Medulla oblongata (tissue), 1 donor: Measurements from ENCODE around the gene XKR7.
"Not testable (repeated sequence)": the region's sequence is repeated elsewhere in the genome, so short reads cannot be mapped to it uniquely, and the experiment has no call there.

Experiments used
- DNase-seq: peaks from one replicate; pipeline ENCODE4 v3.0.0-alpha.2; 2015; ENCODE audit errors: extremely low spot score

Gene XKR7, protein sequence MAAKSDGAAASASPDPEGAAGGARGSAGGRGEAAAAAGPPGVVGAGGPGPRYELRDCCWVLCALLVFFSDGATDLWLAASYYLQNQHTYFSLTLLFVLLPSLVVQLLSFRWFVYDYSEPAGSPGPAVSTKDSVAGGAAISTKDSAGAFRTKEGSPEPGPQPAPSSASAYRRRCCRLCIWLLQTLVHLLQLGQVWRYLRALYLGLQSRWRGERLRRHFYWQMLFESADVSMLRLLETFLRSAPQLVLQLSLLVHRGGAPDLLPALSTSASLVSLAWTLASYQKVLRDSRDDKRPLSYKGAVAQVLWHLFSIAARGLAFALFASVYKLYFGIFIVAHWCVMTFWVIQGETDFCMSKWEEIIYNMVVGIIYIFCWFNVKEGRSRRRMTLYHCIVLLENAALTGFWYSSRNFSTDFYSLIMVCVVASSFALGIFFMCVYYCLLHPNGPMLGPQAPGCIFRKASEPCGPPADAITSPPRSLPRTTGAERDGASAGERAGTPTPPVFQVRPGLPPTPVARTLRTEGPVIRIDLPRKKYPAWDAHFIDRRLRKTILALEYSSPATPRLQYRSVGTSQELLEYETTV

DNA sequence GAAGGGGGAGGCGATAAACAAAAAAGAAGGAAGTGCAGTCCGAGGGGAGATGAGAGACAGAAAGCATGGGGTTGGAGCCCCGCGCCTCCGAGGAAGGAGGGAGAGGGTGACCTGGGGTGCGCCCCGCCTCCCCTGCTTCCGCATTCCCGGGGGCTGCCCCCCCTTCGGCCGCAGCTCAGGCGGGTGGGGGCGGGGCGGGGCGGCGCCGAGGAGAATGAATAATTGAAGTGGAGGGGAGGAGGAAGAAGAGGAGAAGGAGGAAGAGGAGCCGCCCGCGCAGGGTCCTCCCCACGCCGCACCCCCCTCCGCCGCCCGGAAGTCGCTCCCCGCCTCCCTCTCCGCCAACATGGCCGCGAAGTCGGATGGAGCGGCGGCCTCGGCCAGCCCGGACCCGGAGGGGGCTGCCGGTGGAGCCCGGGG lies at the start of gene XKR7:
TSS of gene XKR7 (plus strand) at position 322 of the 420 bp plus-strand sequence. CDS start at position 347, 25 bp downstream.
- DNase-seq: no peak

DNA sequence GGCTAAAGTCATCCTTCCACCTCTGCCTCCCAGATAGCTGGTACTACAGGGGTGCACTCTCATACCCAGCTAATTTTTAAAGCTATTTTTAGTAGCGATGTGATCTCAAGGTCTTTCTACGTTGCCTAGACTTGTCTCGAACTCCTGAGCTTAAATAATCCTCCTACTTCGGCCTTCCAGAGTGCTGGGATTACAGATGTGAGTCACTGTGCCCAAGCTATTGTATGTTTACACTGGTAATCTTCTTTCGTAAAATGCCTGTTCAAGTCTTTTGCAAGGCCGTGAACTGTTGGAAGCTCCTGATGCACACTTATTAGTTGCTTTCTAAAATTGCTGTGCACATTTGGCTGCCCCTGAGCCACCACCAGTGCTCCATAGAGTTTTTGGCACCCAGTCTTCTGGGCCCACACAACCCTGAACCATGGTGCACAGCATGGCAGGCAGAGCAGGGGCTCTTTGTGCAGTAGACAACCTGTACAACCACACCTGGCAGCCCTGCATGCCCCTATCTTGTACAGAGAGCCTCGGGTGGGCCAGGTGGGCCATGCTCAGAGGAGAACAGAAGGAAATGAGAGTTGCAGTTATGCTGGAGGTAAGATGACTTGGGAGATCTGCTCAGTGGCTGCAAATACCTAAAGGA lies 49.4 kb upstream of the XKR7 start:
- no peak for DNase-seq

DNA sequence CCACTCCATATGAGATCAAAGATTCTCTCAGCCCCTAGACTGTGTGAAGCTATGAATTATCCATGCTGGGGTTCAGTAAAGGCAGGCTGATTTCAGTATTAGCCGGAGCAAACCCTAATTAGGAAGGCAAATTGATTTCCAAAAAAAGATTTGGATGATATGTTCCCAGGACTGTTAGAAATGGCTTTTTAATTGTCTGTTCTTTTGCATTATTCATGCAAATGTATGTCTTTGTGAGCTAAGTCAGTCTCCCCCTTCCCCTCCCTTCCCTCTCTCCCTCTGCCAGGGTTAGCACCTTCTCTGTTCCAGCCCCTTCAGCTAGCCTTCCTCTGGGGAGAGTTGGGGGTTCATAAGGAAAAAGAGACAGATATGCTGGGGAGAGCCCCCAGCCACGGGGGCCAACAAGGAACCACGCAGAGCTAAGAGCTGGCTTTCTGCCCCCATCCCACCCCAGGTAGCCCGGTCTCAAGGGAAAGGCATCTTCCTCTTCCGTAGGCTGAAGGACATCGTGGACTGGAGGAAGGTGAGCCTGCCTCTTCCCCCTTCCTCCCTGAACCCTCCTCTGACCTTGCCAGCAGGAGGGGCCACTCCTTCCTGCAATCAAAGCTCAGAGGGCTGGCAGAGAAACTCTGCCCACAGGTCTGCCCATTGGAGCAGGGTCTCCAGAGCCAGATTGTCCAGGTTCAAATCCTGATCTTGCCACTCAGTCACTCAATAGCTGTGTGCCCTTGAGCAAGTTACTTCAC lies 48.4 kb upstream of the XKR7 start:
- no peak for DNase-seq

DNA sequence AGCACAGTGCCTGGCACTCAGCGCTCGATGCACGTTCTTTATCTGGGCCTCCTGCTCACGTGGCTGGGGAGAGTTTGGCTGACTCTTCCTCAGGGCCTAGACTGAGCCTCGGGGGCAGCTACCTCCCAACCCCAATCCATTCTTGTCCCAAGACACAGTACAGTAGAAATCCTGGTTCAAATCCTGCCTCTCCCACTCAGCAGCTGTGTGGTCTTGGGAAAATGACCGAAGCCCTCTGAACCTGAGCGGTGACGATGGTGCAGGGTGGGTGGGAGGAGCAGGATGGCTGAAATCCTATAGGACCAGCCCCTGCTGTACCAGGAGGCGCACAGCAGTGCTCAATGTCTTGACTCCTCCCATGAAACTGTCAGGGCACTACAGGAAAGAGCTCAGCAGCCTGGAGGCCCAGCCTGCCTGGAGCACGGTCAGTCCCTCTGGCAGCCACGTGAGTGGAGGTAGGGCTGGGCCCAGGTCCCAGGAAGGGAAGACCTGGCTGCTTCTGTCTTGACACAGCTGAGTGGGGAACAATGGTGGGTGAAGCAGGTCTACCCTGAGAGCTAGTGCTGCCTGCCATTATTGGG lies 47.6 kb upstream of the XKR7 start:
- no peak for DNase-seq

DNA sequence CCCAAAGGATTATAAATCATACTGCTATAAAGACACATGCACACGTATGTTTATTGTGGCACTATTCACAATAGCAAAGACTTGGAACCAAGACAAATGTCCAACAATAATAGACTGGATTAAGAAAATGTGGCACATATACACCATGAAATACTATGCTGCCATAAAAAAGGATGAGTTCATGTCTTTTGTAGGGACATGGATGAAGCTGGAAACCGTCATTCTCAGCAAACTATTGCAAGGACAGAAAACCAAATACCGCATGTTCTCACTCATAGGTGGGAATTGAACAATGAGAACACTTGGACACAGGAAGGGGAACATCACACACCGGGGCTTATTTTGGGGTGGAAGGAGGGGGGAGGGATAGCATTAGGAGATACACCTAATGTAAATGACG lies 46.5 kb upstream of the XKR7 start:
- not testable (repeated sequence) for DNase-seq

DNA sequence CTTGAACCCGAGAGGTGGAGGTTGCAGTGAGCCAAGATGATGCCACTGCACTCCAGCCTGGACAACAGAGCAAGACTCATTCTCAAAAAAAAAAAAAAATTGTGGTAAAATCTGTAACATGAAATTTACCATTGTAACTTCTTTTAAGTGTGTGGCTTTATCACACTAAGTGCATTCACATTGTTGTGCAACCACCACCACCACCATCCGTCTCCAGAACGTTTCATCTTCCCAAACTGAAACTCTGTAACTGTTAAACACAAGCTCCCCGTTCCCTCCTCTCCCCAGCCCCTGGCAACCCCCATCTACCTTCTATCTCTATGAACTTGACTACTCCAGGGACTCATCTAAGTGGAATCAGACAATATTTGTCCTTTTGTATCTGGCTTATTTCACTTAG lies 45.8 kb upstream of the XKR7 start:
- DNase-seq: no peak

DNA sequence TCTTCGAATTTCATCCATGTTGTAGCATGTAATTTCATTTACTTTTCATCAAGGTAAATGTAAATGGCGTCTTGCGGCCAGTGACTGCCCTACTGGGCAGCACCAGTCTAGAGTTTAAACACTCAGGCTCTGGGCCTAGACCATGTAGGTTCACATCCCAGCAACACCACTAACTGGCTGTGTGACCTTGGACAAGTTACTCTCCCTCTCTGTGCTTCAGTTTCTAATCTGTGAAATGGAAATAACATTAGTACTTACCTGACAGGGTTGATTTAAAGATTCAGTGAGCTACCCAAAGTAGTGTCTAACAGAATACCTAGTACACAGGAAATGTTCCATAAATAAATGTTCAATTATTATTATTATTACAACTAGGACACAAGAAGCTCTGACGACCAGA lies 45.4 kb upstream of the XKR7 start:
- DNase-seq: no peak

DNA sequence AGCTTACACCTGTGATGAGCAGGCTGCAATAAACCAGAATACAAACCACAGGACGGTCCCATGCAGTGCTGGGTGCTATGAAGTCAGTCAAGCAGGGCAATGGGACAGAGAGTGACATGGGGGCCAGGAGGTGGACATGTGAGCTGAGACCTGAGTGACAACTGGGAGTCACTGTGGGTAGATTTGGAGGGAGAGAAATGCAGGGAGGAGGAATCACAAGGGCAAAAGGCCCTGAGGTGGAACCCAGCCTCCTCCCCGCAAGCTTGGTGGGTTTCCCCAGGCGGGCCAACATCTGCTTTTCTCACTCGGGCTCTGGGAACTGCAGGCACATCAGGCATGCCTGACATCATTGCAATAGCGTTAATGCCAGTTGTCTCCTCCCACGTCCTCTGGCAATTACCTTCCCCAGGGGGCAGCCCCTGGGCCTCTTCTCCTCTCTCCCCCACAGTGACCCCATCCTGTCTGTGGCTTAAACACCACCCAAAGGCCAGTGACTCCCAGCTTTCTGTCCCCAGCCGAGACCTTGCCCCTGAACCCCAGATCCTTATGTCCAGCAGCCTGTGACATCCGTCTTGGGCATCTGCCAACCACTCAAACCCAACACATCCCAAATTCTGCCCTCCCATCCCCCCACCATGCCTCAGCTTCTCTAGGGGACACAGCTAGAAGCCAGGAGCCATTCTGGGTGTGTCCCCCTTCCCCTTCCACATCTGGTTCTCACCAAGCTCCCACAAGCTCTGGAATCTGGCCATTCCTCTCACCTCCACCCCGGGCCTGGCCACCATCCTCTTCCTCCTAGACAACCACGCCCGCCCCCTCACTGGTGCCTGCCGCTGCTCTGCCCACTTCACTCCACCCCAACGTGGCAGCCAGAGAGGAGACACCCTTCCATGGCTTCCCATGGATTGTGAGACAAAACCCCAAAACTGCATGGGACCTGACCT lies 44.3 kb upstream of the XKR7 start:
- DNase-seq: no peak

DNA sequence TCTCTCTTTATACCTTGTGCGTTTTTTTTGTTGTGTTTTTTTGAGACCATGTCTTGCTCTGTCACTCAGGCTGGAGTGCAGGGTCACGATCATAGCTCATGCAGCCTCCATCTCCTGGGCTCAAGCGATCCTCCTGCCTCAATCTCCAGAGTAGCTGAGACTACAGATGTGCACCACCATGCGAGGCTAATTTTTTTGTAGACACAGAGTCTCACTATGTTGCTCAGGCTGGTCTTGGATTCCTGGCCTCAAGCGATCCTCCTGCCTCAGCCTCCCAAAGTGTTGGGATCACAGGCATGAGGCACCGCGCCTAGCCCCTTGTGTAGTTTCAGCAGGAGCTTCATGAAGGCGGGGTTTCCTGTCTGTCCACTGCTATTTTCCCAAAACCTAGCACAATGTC lies 43.4 kb upstream of the XKR7 start:
- DNase-seq: no peak

DNA sequence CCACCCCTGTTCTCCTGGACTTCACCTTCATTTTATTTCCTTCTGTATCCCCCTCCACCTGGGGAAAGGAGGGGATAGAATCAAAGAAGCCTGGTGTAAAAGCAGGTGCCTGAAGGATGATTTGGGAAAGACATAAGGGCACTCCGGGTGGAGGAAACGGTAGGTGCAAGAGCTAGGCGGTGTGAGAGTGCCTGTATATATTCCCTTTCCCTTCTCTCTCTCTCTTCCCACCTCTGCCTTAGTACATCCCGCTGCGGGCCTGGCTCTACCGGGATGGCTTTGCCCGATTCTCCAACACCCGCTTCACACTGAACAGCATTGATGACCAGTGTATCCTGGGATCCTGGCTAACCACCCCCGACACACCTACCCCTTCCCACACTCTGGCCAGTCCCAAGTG lies 42.3 kb upstream of the XKR7 start:
- DNase-seq: no peak

DNA sequence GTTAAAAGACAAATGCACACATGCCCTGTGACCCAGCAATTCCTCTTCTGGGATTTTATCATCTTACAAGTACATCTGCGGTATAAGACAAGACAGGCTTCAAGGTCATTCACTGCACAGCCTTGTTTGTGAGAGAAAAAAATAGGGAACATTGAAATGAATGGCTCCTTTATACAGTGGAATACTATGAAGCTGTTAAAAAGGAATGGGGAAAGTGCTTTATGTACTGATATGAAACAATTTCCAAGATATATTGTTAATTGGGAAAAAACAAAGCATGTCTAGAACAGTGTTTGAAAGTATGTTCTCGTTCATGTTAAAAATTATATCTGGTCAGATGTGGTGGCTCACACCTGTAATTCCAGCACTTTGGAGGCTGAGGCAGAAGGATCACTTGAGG lies 41.5 kb upstream of the XKR7 start:
- DNase-seq: no peak

DNA sequence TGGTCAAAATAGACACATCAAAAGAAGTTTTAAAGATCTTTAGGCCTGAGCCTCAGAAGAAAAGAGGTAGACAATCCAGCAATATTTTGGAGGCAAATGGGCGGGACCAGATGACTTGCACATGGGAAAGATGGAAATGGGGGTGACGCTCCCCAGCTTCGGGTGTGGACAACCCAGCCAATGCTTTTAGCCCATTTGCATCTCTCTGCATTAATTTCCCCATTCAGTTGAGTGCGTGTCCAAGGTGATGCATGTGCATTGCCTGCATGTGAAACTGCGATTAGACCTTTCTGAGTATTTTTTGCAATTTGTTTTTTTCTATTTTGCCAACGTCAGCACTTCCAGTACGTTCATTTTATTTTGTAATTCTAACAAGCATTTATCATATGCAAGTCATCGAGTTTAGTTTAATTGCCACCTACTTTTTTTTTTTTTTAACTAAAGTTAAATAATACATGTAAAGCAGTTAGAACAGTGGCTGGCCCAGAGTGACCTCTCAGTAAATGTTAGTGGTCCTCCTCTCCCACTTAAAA lies 40.3 kb upstream of the XKR7 start:
- DNase-seq: no peak

DNA sequence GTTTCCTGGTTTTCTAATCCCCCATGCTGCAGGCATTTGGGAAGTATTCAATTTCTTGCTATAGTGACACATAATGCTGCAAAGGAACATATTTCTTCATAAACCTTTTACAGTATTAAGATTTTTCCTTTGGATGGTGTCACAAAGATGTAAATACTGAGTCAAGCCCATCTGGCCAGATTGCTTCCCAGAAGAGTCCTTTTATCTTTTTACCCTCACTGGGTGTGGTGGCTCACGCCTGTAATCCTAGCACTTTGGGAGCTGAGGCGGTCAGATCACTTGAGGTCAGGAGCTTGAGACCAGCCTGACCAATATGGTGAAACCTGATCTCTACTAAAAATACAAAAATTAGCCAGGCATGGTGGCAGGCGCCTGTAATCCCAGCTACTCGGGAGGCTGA lies 38.3 kb upstream of the XKR7 start:
- not testable (repeated sequence) for DNase-seq

DNA sequence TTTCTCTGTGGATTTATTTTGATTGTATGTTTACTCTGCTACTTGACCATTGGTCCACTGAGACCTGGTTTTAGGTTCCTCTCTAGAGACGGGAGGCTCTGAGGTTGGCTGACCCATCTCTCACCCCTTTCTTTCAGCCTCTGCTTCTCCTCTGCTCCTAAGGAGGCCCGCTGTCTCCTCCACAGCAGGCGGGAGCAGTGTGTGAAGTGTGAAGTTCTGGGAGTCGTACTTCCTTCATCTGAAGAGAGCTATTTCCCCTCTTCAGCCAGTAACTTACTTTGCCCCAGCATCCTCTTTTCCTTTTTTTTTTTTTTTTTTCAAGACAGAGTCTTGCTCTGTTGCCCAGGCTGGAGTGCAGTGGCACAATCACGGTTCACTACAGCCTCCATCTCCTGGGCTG lies 37.2 kb upstream of the XKR7 start:
- no peak for DNase-seq

DNA sequence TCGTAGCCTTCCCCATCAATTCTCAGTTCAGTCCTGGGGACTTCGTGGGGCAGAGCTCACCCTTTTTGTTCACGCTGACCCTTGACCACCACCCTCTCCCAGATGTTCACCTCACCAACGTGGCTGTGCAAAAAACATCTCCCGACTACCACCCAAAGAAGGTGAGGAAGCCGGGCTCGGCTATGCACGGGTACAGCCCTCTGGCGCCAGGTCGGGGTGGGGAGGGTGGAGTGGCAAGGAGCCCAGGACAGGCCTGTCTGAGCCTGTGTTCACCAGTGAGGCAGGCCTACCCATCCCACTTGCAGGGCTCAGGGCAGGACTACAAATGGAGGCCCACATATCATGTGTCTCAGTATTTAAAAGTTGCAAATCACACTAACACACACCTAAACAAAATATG lies 34.3 kb upstream of the XKR7 start:
- no peak for DNase-seq

DNA sequence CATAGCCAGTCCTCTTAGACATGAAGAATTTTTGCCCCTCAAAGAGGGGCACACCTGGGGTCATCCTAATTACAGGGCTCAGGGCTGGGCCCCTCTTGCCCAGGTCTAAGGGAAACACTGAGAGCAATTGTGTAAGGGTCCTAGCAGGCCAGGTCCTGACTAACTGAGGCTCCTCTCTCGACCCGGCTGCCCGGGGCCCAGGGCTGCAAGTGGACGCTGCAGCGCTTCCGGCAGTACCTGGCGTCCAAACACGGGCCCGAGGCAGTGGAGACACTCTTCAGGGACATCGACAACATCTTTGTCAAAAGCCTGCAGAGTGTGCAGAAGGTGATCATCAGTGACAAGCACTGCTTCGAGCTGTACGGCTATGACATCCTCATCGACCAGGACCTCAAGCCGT lies 33.5 kb upstream of the XKR7 start:
- no peak for DNase-seq

DNA sequence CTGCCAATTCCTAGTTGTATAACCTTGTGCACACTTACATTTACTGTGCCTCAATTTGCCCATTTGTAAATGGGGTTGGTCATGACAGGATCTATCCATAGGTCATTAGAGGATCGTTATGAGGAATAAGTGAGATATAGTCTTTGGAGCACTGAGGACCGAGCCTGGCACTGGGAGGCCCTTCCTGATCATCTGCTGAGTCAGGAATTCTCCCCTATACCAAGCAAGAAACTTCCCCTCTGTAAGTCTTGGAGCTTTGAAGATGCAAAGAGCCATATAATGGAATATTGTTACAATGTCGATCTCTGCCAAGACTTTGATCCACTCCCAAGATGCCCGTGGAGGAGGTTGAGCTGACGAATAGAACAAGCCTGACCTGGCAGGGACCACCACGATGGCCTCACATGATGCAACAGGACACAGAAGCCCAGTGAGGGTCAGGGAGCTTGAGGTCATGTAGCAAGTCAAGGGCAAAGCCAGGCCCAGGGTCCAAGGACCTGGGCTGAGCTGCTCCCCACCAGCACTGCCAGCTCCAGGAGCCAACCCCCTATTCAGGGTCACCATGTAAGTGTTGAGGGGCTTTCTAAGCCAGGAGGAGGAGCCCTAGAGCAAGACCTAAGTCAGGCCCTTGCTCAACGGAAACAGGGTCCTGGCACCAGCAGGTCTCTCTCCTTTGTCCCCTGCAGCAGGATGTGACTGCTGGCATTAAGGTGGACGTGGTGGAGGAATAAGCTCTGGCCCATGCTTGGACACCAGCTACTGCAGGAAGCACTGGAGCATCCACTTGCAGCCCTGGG lies 32.8 kb upstream of the XKR7 start:
- no peak for DNase-seq

DNA sequence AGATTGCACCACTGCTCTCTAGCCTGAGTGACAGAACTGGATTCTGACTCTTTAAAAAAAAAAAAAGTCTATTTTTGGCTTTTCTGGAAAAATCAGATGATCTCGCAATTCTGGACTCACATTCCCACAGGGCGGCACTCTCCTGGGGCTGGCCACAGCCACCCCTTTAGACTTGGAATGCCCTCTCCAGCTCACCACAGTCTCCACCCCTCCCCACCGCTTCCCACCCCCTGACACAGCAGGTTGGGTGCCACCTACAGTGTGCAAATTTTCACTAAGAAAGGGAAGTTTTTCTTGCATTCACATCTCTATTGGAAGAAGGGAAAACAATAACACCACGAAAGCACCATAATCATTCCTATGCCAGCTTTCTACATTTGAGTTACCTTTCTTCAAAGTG lies 31.5 kb upstream of the XKR7 start:
- no peak for DNase-seq

DNA sequence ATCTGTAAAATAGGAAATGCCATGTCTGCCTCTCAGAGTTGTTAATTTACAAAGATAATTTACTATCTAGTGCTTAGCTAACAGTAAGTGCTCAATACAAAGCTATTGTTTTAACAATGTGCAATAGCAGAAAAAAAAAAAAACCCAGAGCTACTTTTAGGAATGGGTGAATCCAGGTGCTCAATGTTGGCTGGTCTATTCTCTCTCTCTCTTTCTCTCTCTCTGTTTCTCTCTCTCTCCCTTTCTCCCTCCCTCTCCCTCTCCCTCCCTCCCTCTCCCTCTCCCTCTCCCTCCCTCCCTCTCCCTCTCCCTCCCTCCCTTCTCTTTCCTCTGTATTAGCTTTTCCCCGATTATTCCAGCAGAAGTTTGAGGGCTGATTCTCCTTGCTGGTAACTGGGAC lies 30.1 kb upstream of the XKR7 start:
- DNase-seq: no peak

DNA sequence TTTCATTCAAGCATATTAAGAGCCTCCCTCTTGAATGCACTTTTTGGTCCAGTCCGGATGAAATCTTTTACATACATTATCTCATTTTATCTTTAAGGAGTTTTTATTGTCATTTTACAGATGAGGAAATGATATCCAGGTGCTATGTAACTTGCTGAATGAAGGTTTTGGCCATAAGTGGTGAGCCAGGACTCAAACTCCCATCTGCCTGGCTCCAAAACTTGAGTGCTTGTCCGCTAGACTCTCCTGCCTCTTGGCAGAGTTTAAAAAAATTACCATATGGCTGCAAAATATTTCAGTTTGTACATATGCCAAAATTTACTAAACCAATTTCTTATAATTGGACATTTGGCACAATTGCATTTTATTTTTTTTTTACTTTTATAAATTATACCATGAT lies 28.3 kb upstream of the XKR7 start:
- DNase-seq: no peak
